ENCODE measurements around the gene NKPD1. TPM values are rescaled to one million over a fixed set of nuclear protein-coding genes. Genes with fewer than 3 reads are reported as not detected.

NKPD1 gene
- total RNA-seq, 3 donors from 2014 or later: 0.16 to 1.3 (median 1.0) TPM

- Histone ChIP-seq H3K27ac (no peak overlapping the region), H3K4me1 (peaks cover 9 to 16% of the 10 kb centered on the region in 2 donors), H3K36me3 (no peaks in the 10 kb centered on the region), H3K9me3 (no peaks in the 10 kb centered on the region), H3K4me3 (no peak overlapping the region), H3K27me3 (peaks cover 0 to 7% of the 10 kb centered on the region in 2 donors)
- TF ChIP-seq POLR2A (IDR thresholded peaks at IDR 0.05) (no peak), CTCF (IDR thresholded peaks at IDR 0.05) (no peak), POLR2AphosphoS5 (IDR thresholded peaks at IDR 0.05) (no peak)
- intact Hi-C loops (cut with DNase I; ENCODE audit: low total_unique reads): no loop called here
- DNase-seq (ENCODE audit: low spot score in 2 of 2): no peak
Observed at GRCh38 chr19:45159210-45159970, 1.4 kb downstream of the NKPD1 start.

GRCh38 chr19:45158503-45159209 lies 2.1 kb downstream of the NKPD1 start:
- TF ChIP-seq CTCF (IDR thresholded peaks at IDR 0.05): no peak
- no peak for TF ChIP-seq POLR2A (IDR thresholded peaks at IDR 0.05)
- TF ChIP-seq POLR2AphosphoS5 (IDR thresholded peaks at IDR 0.05): no peak
- intact Hi-C loops (cut with DNase I; ENCODE audit: low total_unique reads): no loop called here
- H3K36me3 ChIP-seq: no peaks in the 10 kb centered on the region
- DNase-seq (ENCODE audit: low spot score in 2 of 2): no peak
- no peaks in the 10 kb centered on the region for H3K9me3 ChIP-seq
- H3K27me3 ChIP-seq: peaks cover 0 to 7% of the 10 kb centered on the region in 2 donors
- no peak overlapping the region for H3K4me3 ChIP-seq
- no peak overlapping the region for H3K27ac ChIP-seq
- peaks cover 10 to 21% of the 10 kb centered on the region in 2 donors for H3K4me1 ChIP-seq

- DNase-seq (ENCODE audit: low spot score in 2 of 2): no peak
- Histone ChIP-seq H3K4me1 (peaks cover 26 to 27% of the 10 kb centered on the region in 2 donors), H3K4me3 (no peak overlapping the region), H3K36me3 (no peaks in the 10 kb centered on the region), H3K27me3 (peaks cover 2 to 12% of the 10 kb centered on the region in 2 donors), H3K9me3 (no peaks in the 10 kb centered on the region), H3K27ac (no peak overlapping the region)
- intact Hi-C loops (cut with DNase I; ENCODE audit: low total_unique reads): no loop called here
- no peak for TF ChIP-seq POLR2AphosphoS5 (IDR thresholded peaks at IDR 0.05)
- TF ChIP-seq POLR2A (IDR thresholded peaks at IDR 0.05): no peak
- no peak for TF ChIP-seq CTCF (IDR thresholded peaks at IDR 0.05)
Observed at GRCh38 chr19:45156751-45157150, 4.0 kb downstream of the NKPD1 start.

GRCh38 chr19:45156011-45156630 lies 4.7 kb downstream of the NKPD1 start:
- no peak for DNase-seq (ENCODE audit: low spot score in 2 of 2)
- TF ChIP-seq POLR2AphosphoS5 (IDR thresholded peaks at IDR 0.05): no peak
- Histone ChIP-seq H3K27ac (no peak overlapping the region), H3K9me3 (no peaks in the 10 kb centered on the region), H3K4me1 (peaks cover 19 to 22% of the 10 kb centered on the region in 2 donors), H3K36me3 (no peaks in the 10 kb centered on the region), H3K27me3 (peaks cover 2 to 14% of the 10 kb centered on the region in 2 donors), H3K4me3 (no peak overlapping the region)
- intact Hi-C loops (cut with DNase I; ENCODE audit: low total_unique reads): no loop called here

GRCh38 chr19:45154064-45154827 lies 6.5 kb downstream of the NKPD1 start:
- H3K9me3 ChIP-seq: no peaks in the 10 kb centered on the region
- H3K36me3 ChIP-seq: no peaks in the 10 kb centered on the region
- H3K27ac ChIP-seq: no peak overlapping the region
- DNase-seq (ENCODE audit: low spot score in 2 of 2): no peak
- TF ChIP-seq POLR2A (IDR thresholded peaks at IDR 0.05) (no peak), POLR2AphosphoS5 (IDR thresholded peaks at IDR 0.05) (no peak), CTCF (IDR thresholded peaks at IDR 0.05) (no peak)
- peaks cover 2 to 14% of the 10 kb centered on the region in 2 donors for H3K27me3 ChIP-seq
- peak overlapping the region; percentile 18 to 64 (median 46) for H3K4me3 ChIP-seq
- intact Hi-C loops (cut with DNase I; ENCODE audit: low total_unique reads): no loop called here
- H3K4me1 ChIP-seq: peaks cover 19% of the 10 kb centered on the region in 2 donors

Data from breast epithelium (tissue), 4 donors.